Measurements from ENCODE around the gene NSUN7. TPM values are rescaled to one million over a fixed set of nuclear protein-coding genes. Genes with fewer than 3 reads are reported as not detected.

The NSUN7 gene
- total RNA-seq, 6 experiments from 2014 or later, result not detected

GRCh38 chr4:40737879-40738278 is 11.9 kb upstream of the NSUN7 start:
- no peak overlapping the region for H3K27ac Mint-ChIP-seq
- H3K9me3 Mint-ChIP-seq, result no peaks in the 10 kb centered on the region
- no peaks in the 10 kb centered on the region for H3K36me3 Mint-ChIP-seq (ENCODE audit: low read depth)
- no peak overlapping the region for H3K4me3 Mint-ChIP-seq
- H3K4me1 Mint-ChIP-seq (ENCODE audit: low read depth), result no peaks in the 10 kb centered on the region
- H3K27me3 Mint-ChIP-seq (ENCODE audit: insufficient read depth), result peaks cover 12% of the 10 kb centered on the region
- TF ChIP-seq CTCF (IDR thresholded peaks at IDR 0.05), result no peak
- DNase-seq, result no peak

- Mint-ChIP-seq H3K4me1 (ENCODE audit: low read depth) (no peaks in the 10 kb centered on the region), H3K27ac (no peak overlapping the region), H3K27me3 (ENCODE audit: insufficient read depth) (peaks cover 10% of the 10 kb centered on the region), H3K36me3 (ENCODE audit: low read depth) (no peaks in the 10 kb centered on the region), H3K9me3 (no peaks in the 10 kb centered on the region), H3K4me3 (no peak overlapping the region)
- DNase-seq, result no peak
- TF ChIP-seq CTCF (IDR thresholded peaks at IDR 0.05), result no peak
Observed at GRCh38 chr4:40739347-40739746, 10.4 kb upstream of the NSUN7 start.

GRCh38 chr4:40744218-40744617 is 5.5 kb upstream of the NSUN7 start:
- peaks cover 5% of the 10 kb centered on the region; the same call in 1 of the 2 replicates for H3K4me1 Mint-ChIP-seq (ENCODE audit: low read depth)
- DNase-seq, result no peak
- peaks cover 16% of the 10 kb centered on the region for H3K27me3 Mint-ChIP-seq (ENCODE audit: insufficient read depth)
- H3K9me3 Mint-ChIP-seq, result no peaks in the 10 kb centered on the region
- no peak overlapping the region for H3K4me3 Mint-ChIP-seq
- no peak overlapping the region for H3K27ac Mint-ChIP-seq
- no peaks in the 10 kb centered on the region for H3K36me3 Mint-ChIP-seq (ENCODE audit: low read depth)
- no peak for TF ChIP-seq CTCF (IDR thresholded peaks at IDR 0.05)

- DNase-seq, result no peak
- Mint-ChIP-seq H3K4me1 (ENCODE audit: low read depth) (peaks cover 7% of the 10 kb centered on the region), H3K4me3 (no peak overlapping the region), H3K27ac (no peak overlapping the region), H3K9me3 (no peaks in the 10 kb centered on the region), H3K27me3 (ENCODE audit: insufficient read depth) (peaks cover 20% of the 10 kb centered on the region), H3K36me3 (ENCODE audit: low read depth) (no peaks in the 10 kb centered on the region)
- no peak for TF ChIP-seq CTCF (IDR thresholded peaks at IDR 0.05)
Observed at GRCh38 chr4:40745285-40745984, 4.3 kb upstream of the NSUN7 start.

- Mint-ChIP-seq H3K4me3 (no peak overlapping the region), H3K27ac (no peak overlapping the region), H3K4me1 (ENCODE audit: low read depth) (peaks cover 15% of the 10 kb centered on the region), H3K9me3 (no peaks in the 10 kb centered on the region), H3K36me3 (ENCODE audit: low read depth) (no peaks in the 10 kb centered on the region), H3K27me3 (ENCODE audit: insufficient read depth) (peaks cover 25% of the 10 kb centered on the region)
- no peak for DNase-seq
- no peak for TF ChIP-seq CTCF (IDR thresholded peaks at IDR 0.05)
Observed at GRCh38 chr4:40747207-40747835, 2.4 kb upstream of the NSUN7 start.
